Gastroesophageal sphincter (tissue), 3 donors: ENCODE measurements around the gene ADD2.

Experiments used
- CTCF ChIP-seq, 4 experiments: fragments of 200-600 bp in 2 of 4; fragments of 450-650 bp in 2 of 4; sonication (generic) in 1 of 4; IDR thresholded peaks; one replicate each; pipeline ENCODE4 v1.5.1; 2017 to 2019; ENCODE audit warnings: antibody characterized with exemption in 4 of 4, mild to moderate bottlenecking in 2 of 4, moderate library complexity in 2 of 4
- EP300 ChIP-seq: sonication (generic); formaldehyde crosslinking; IDR thresholded peaks from one replicate; pipeline ENCODE4 v1.6.1; 2017; ENCODE audit warnings: antibody characterized with exemption, mild to moderate bottlenecking
- POLR2AphosphoS5 ChIP-seq: sonication (generic); formaldehyde crosslinking; IDR thresholded peaks from one replicate; pipeline ENCODE4 v1.6.1; 2017; ENCODE audit warnings: antibody characterized with exemption

GRCh38 chr2:70769450-70769849 is 1.4 kb upstream of the ADD2 start:
- no peak for TF ChIP-seq POLR2AphosphoS5
- no peak for TF ChIP-seq CTCF (IDR thresholded peaks at IDR 0.05)
- TF ChIP-seq EP300: no peak
